ENCODE measurements around the gene C10orf71. TPM values are rescaled to one million over a fixed set of nuclear protein-coding genes. Genes with fewer than 3 reads are reported as not detected.

Gene C10orf71
- total RNA-seq, 1 donor from 2014 or later, result not detected

GRCh38 chr10:49328401-49329145 lies 29.6 kb downstream of the C10orf71 start:
- DNase-seq (ENCODE audit: extremely low read depth, low read depth, low spot score), result no peak

- DNase-seq (ENCODE audit: extremely low read depth, low read depth, low spot score), result no peak
These were observed 30.2 kb downstream of the C10orf71 start for GRCh38 chr10:49329146-49329505.

- no peak for DNase-seq (ENCODE audit: extremely low read depth, low read depth, low spot score)
These were observed 31.2 kb downstream of the C10orf71 start for GRCh38 chr10:49330127-49330665.

- no peak for DNase-seq (ENCODE audit: extremely low read depth, low read depth, low spot score)
These were observed 32.5 kb downstream of the C10orf71 start for GRCh38 chr10:49331431-49331830.

- DNase-seq (ENCODE audit: extremely low read depth, low read depth, low spot score), result no peak
These were observed 33.4 kb downstream of the C10orf71 start for GRCh38 chr10:49332333-49332732.

GRCh38 chr10:49332768-49333167 lies 33.8 kb downstream of the C10orf71 start:
- DNase-seq (ENCODE audit: extremely low read depth, low read depth, low spot score), result no peak

- no peak for DNase-seq (ENCODE audit: extremely low read depth, low read depth, low spot score)
These were observed 34.2 kb downstream of the C10orf71 start for GRCh38 chr10:49333192-49333591.

GRCh38 chr10:49334964-49335363 lies 36.0 kb downstream of the C10orf71 start:
- no peak for DNase-seq (ENCODE audit: extremely low read depth, low read depth, low spot score)

- DNase-seq (ENCODE audit: extremely low read depth, low read depth, low spot score), result no peak
These were observed 36.5 kb downstream of the C10orf71 start for GRCh38 chr10:49335364-49335972.

GRCh38 chr10:49338604-49339003 lies 39.6 kb downstream of the C10orf71 start:
- DNase-seq (ENCODE audit: extremely low read depth, low read depth, low spot score), result no peak

GRCh38 chr10:49344840-49345239 lies 45.9 kb downstream of the C10orf71 start:
- DNase-seq (ENCODE audit: extremely low read depth, low read depth, low spot score), result no peak

GRCh38 chr10:49347342-49347741 lies 48.4 kb downstream of the C10orf71 start:
- no peak for DNase-seq (ENCODE audit: extremely low read depth, low read depth, low spot score)

GRCh38 chr10:49347827-49348226 lies 48.9 kb downstream of the C10orf71 start:
- no peak for DNase-seq (ENCODE audit: extremely low read depth, low read depth, low spot score)

- no peak for DNase-seq (ENCODE audit: extremely low read depth, low read depth, low spot score)
These were observed 49.6 kb downstream of the C10orf71 start for GRCh38 chr10:49348593-49348992.

GRCh38 chr10:49349390-49349789 lies 50.4 kb downstream of the C10orf71 start:
- no peak for DNase-seq (ENCODE audit: extremely low read depth, low read depth, low spot score)

- DNase-seq (ENCODE audit: extremely low read depth, low read depth, low spot score), result no peak
These were observed 51.2 kb downstream of the C10orf71 start for GRCh38 chr10:49350138-49350537.

GRCh38 chr10:49350846-49351532 lies 52.0 kb downstream of the C10orf71 start:
- no peak for DNase-seq (ENCODE audit: extremely low read depth, low read depth, low spot score)

GRCh38 chr10:49351669-49352068 lies 52.7 kb downstream of the C10orf71 start:
- DNase-seq (ENCODE audit: extremely low read depth, low read depth, low spot score), result no peak

- DNase-seq (ENCODE audit: extremely low read depth, low read depth, low spot score), result no peak
These were observed 53.4 kb downstream of the C10orf71 start for GRCh38 chr10:49352323-49352722.

- DNase-seq (ENCODE audit: extremely low read depth, low read depth, low spot score), result no peak
These were observed 54.3 kb downstream of the C10orf71 start for GRCh38 chr10:49353026-49353894.
